A549 (cell line): ENCODE results near the gene UTRN. TPM values are rescaled to one million over a fixed set of nuclear protein-coding genes. Genes with fewer than 3 reads are reported as not detected.

Source experiments
- ATAC-seq, 2 experiments: fragments of 200-7000 bp in 1 of 2; fragments of >200 bp in 1 of 2; cut with Nextera tagmentation in 1 of 2; cut with Tn5 transposase in 1 of 2; 3 replicates each; pipeline versions ENCODE4 v1.8.0 to v1.9.1; 2018 to 2020; ENCODE audit warnings: mild to moderate bottlenecking in 1 of 2, moderate library complexity in 1 of 2
- CTCF ChIA-PET: fragments of 300-600 bp; sonication (Branson Sonifier 250); formaldehyde crosslinking; extraction: SDS; loops from one replicate; lab custom pipeline; 2021; ENCODE audit warnings: antibody characterized with exemption, inconsistent platforms; lab: Yijun Ruan, JAX
- POLR2A ChIA-PET: fragments of 350-600 bp; formaldehyde crosslinking; extraction: SDS; loops from one replicate; lab custom pipeline; 2021; ENCODE audit warnings: antibody characterized with exemption, inconsistent platforms; lab: Yijun Ruan, JAX
- DNase-seq, 2 experiments: peaks; one replicate each; pipeline versions ENCODE4 v3.0.0 to v3.0.0-alpha.2; 2011 to 2016; ENCODE audit warnings: low read depth in 1 of 2, low spot score in 1 of 2
- FAIRE-seq: peaks from 2 replicates; lab custom pipeline; 2011; peaks lifted over from hg19 to GRCh38; lab: Jason Lieb, UNC
- H3K27ac ChIP-seq, 2 experiments: fragments of >200 bp; sonication (Bioruptor Twin); formaldehyde crosslinking; 3 replicates each; pipeline ENCODE4 v1.5.1; 2016 to 2017
- H3K4me1 ChIP-seq: fragments of >200 bp; sonication (Bioruptor Twin); formaldehyde crosslinking; 3 replicates; pipeline ENCODE4 v1.6.1; 2016
- H3K4me2 ChIP-seq: fragments of >200 bp; sonication (Bioruptor Twin); formaldehyde crosslinking; 3 replicates; pipeline ENCODE4 v1.6.1; 2016
- H3K4me3 ChIP-seq: fragments of >200 bp; sonication (Bioruptor Twin); formaldehyde crosslinking; 3 replicates; pipeline ENCODE4 v1.5.1; 2016
- H3K9me3 ChIP-seq: fragments of >200 bp; sonication (Bioruptor Twin); formaldehyde crosslinking; 3 replicates; pipeline ENCODE4 v1.6.1; 2016
- BCL3 ChIP-seq: fragments of >200 bp; sonication (Bioruptor Twin); formaldehyde crosslinking; IDR thresholded peaks from 3 replicates; pipeline ENCODE4 v1.6.1; 2016
- ELK1 ChIP-seq: fragments of 150-350 bp; IDR thresholded peaks from 2 replicates; pipeline ENCODE4 v1.6.1; 2014; ENCODE audit warnings: low read depth, mild to moderate bottlenecking, low read length
- EP300 ChIP-seq, 2 experiments: fragments of >200 bp; sonication (Bioruptor Twin); formaldehyde crosslinking; IDR thresholded peaks; 2 replicates in 1 of 2; 3 replicates in 1 of 2; pipeline ENCODE4 v1.6.1; 2016 to 2017
- FOSB ChIP-seq: fragments of 250-450 bp; sonication (Bioruptor Pico); IDR thresholded peaks from 2 replicates; pipeline ENCODE4 v1.5.0; 2020; ENCODE audit warnings: mild to moderate bottlenecking, moderate library complexity
- HDAC2 ChIP-seq: fragments of 200-600 bp; sonication (generic); IDR thresholded peaks from 2 replicates; pipeline ENCODE4 v1.6.1; 2016
- HES2 ChIP-seq: fragments of >200 bp; sonication (Bioruptor Twin); formaldehyde crosslinking; IDR thresholded peaks from 2 replicates; pipeline ENCODE4 v1.6.1; 2016
- HEYL ChIP-seq: fragments of 250-450 bp; sonication (Bioruptor Pico); IDR thresholded peaks from 2 replicates; pipeline ENCODE4 v1.8.0; 2021; ENCODE audit warnings: mild to moderate bottlenecking, moderate library complexity
- HOXA7 ChIP-seq: fragments of 250-450 bp; sonication (Bioruptor Pico); IDR thresholded peaks from 2 replicates; pipeline ENCODE4 v1.5.0; 2020; ENCODE audit warnings: mild to moderate bottlenecking, moderate library complexity
- HOXB5 ChIP-seq: fragments of 250-450 bp; sonication (Bioruptor Pico); IDR thresholded peaks from 2 replicates; pipeline ENCODE4 v1.5.0; 2020; ENCODE audit warnings: mild to moderate bottlenecking, moderate library complexity
- JUN ChIP-seq, 2 experiments: fragments of >200 bp; sonication (Bioruptor Twin); formaldehyde crosslinking; IDR thresholded peaks; 2 replicates in 1 of 2; 3 replicates in 1 of 2; pipeline ENCODE4 v1.6.1; 2016 to 2017
- JUNB ChIP-seq: fragments of >200 bp; sonication (Bioruptor Twin); formaldehyde crosslinking; IDR thresholded peaks from 2 replicates; pipeline ENCODE4 v1.6.1; 2016
- KDM5A ChIP-seq: fragments of 200-600 bp; sonication (generic); IDR thresholded peaks from 2 replicates; pipeline ENCODE4 v1.6.1; 2016; ENCODE audit warnings: antibody characterized with exemption, mild to moderate bottlenecking
- MAX ChIP-seq: IDR thresholded peaks from 2 replicates; pipeline ENCODE4 v1.6.1; 2012
- PHF8 ChIP-seq: fragments of 200-600 bp; sonication (generic); IDR thresholded peaks from 2 replicates; pipeline ENCODE4 v1.6.1; 2016; ENCODE audit warnings: low read depth, mild to moderate bottlenecking, antibody characterized with exemption, moderate library complexity, borderline replicate concordance
- POLR2AphosphoS2 ChIP-seq: conservative IDR thresholded peaks from 2 replicates; pipeline ENCODE4 v1.6.1; 2012; ENCODE audit warnings: low read length, improper control_type of control experiment, inconsistent platforms
- SMC3 ChIP-seq: fragments of >200 bp; sonication (Bioruptor Twin); formaldehyde crosslinking; IDR thresholded peaks from 3 replicates; pipeline ENCODE4 v1.6.1; 2018; ENCODE audit warnings: inconsistent platforms
- SREBF2 ChIP-seq: fragments of 450-650 bp; IDR thresholded peaks from 2 replicates; pipeline ENCODE4 v1.6.1; 2014; ENCODE audit warnings: mild to moderate bottlenecking, moderate library complexity
- TFCP2L1 ChIP-seq: fragments of 250-450 bp; sonication (Bioruptor Pico); IDR thresholded peaks from 2 replicates; pipeline ENCODE4 v1.5.0; 2021; ENCODE audit warnings: mild to moderate bottlenecking
- USF2 ChIP-seq: fragments of 450-650 bp; IDR thresholded peaks from 2 replicates; pipeline ENCODE4 v1.6.1; 2014; ENCODE audit warnings: antibody characterized with exemption
- WGBS: methylation state at CpG from one replicate; pipeline ENCODE4 v1.1.6; 2017; ENCODE audit errors: missing lambda C conversion rate; 5-methylcytosine and 5-hydroxymethylcytosine counted together
- polyA plus RNA-seq, 4 experiments: library from polyadenylated mRNA; depleted of rRNA in 3 of 4; stranded (reverse); fragments of >200 nt; fragmentation: RNase III in 1 of 4; extraction: RNeasy Plus Mini Kit Qiagen cat#74134 plus additional on column Dnase treatment in 1 of 4; gene quantifications; 2 replicates in 3 of 4; 3 replicates in 1 of 4; pipeline ENCODE4 v1.2.3, GENCODE V29; 2011 to 2017

UTRN gene
- polyA plus RNA-seq, 2 of the 4 experiments (the other 2 are of a cell fraction), result 10.6 to 20.8 TPM

- TF ChIP-seq BCL3, result no peak
- TF ChIP-seq, all 56 proteins: peak for 0
Measured at GRCh38 chr6:144330017-144330987, 45.2 kb downstream of the UTRN start (continued).

- ATAC-seq (no peak; a peak in 1 of 6 replicates), DNase-seq (peak in 1 of 2 experiments; percentile 13), FAIRE-seq (no peak)
- TF ChIP-seq EP300 (IDR thresholded peaks at IDR 0.05) (no peak), KDM5A (no peak), HDAC2 (no peak), JUN (IDR thresholded peaks at IDR 0.05) (no peak), SMC3 (no peak), ELK1 (no peak), SREBF2 (no peak), BCL3 (no peak), TFCP2L1 (CRISPR knock-in tag) (no peak), JUNB (no peak), PHF8 (no peak)
- Histone ChIP-seq H3K4me3 (no peak overlapping the region), H3K4me2 (peak overlapping the region; percentile 1; the same call in 2 of the 3 replicates), H3K4me1 (peaks cover 9% of the 10 kb centered on the region; the same call in 2 of the 3 replicates), H3K27ac (no peak overlapping the region), H3K9me3 (no peaks in the 10 kb centered on the region)
- POLR2A ChIA-PET, result no interaction called here
- CTCF ChIA-PET, result no interaction called here
- WGBS, result 78% methylated on average over 8 of the region's 8 CpGs
Measured at GRCh38 chr6:144331491-144331969, 46.4 kb downstream of the UTRN start.

GRCh38 chr6:144332177-144332576 lies 47.0 kb downstream of the UTRN start:
- Histone ChIP-seq H3K4me2 (no peak overlapping the region; the same call in 2 of the 3 replicates), H3K27ac (no peak overlapping the region), H3K4me1 (peaks cover 10% of the 10 kb centered on the region; the same call in 2 of the 3 replicates), H3K9me3 (no peaks in the 10 kb centered on the region), H3K4me3 (no peak overlapping the region)
- WGBS, result 100% methylated on average over 3 of the region's 3 CpGs
- POLR2A ChIA-PET, result no interaction called here
- ATAC-seq (no peak), FAIRE-seq (no peak), DNase-seq (no peak)
- CTCF ChIA-PET, result no interaction called here
- no peak for TF ChIP-seq HEYL (CRISPR knock-in tag)
- TF ChIP-seq MAX, result no peak
- no peak for TF ChIP-seq POLR2AphosphoS2
- no peak for TF ChIP-seq HOXB5 (CRISPR knock-in tag)
- TF ChIP-seq HOXA7, result no peak
- TF ChIP-seq USF2, result no peak
- TF ChIP-seq HES2, result no peak
- no peak for TF ChIP-seq FOSB (CRISPR knock-in tag)
